Adrenal gland (tissue), 5 donors: ENCODE data around the gene GRK1.

ENCODE experiments used
- POLR2A ChIP-seq, 2 donors: fragments of 450-650 bp; IDR thresholded peaks; one replicate each; pipeline ENCODE4 v1.6.1; 2017; ENCODE audit warnings: antibody characterized with exemption in 2 of 2, mild to moderate bottlenecking in 2 of 2, moderate library complexity in 1 of 2
- TF ChIP-seq, protein P1 (sequence below), 6 experiments: fragments of 450-650 bp in 4 of 6; fragments of 200-600 bp in 2 of 6; sonication (generic) in 1 of 6; IDR thresholded peaks; 1 replicate in 5 of 6; 2 replicates in 1 of 6; pipeline versions ENCODE4 v1.5.1 to v1.8.0; 2016 to 2021; ENCODE audit warnings: antibody characterized with exemption in 6 of 6, mild to moderate bottlenecking in 2 of 6, moderate library complexity in 1 of 6
- donor health status: DM: no; HTN: no; CAD: no.

DNA sequence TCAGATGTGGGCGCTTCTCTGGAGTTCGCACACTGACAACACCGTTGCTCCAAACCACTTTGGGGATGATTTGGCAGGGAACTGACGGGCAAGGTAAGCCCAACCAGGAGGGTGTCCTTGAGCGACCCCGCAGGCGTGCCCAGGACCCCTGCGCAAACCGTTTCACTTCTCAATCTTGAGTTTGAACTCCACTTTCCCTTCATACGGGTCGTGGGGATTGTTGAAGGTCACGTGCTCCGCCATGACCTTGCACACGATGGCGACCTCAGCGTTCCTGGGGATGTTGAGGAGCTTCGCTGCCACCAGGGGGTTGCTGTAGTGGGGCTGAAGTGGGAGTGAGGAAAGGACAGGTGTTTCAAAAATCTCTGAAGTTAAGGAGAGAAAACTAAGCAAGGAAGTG, 17.8 kb upstream of the GRK1 start:
- no peak for TF ChIP-seq POLR2A (IDR thresholded peaks at IDR 0.05)
- TF ChIP-seq, protein P1, sequence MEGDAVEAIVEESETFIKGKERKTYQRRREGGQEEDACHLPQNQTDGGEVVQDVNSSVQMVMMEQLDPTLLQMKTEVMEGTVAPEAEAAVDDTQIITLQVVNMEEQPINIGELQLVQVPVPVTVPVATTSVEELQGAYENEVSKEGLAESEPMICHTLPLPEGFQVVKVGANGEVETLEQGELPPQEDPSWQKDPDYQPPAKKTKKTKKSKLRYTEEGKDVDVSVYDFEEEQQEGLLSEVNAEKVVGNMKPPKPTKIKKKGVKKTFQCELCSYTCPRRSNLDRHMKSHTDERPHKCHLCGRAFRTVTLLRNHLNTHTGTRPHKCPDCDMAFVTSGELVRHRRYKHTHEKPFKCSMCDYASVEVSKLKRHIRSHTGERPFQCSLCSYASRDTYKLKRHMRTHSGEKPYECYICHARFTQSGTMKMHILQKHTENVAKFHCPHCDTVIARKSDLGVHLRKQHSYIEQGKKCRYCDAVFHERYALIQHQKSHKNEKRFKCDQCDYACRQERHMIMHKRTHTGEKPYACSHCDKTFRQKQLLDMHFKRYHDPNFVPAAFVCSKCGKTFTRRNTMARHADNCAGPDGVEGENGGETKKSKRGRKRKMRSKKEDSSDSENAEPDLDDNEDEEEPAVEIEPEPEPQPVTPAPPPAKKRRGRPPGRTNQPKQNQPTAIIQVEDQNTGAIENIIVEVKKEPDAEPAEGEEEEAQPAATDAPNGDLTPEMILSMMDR (IDR thresholded peaks at IDR 0.05): no peak
